IMR-90 (cell line): ENCODE results near the gene CC2D1A. TPM values are rescaled to one million over a fixed set of nuclear protein-coding genes. Genes with fewer than 3 reads are reported as not detected.

Source experiments
- ATAC-seq: fragments of 200-7000 bp; cut with Tn5 transposase; 2 replicates; pipeline ENCODE4 v1.9.1; 2020; ENCODE audit warnings: low read depth, mild to moderate bottlenecking, moderate library complexity
- BruUV-seq: library from RNA; stranded (reverse); fragments of 400-500 nt; replicated peaks from 2 replicates; lab custom pipeline; 2021; lab: Mats Ljungman, UMichigan
- CTCF ChIA-PET: fragments of 300-600 bp; formaldehyde crosslinking; extraction: SDS; loops from one replicate; lab custom pipeline; 2021; ENCODE audit warnings: antibody characterized with exemption; lab: Yijun Ruan, JAX
- POLR2A ChIA-PET: fragments of 300-600 bp; sonication (Branson Sonifier 250); formaldehyde crosslinking; loops from one replicate; lab custom pipeline; 2022; ENCODE audit warnings: antibody characterized with exemption; ENCODE audit not compliant: unreplicated experiment; lab: Charles Lee
- DNase-seq: peaks from one replicate; pipeline ENCODE4 v3.0.0; 2013
- H2AFZ ChIP-seq: replicated peaks from 2 replicates; pipeline ENCODE3; 2013; ENCODE audit warnings: low read length, mild to moderate bottlenecking; ENCODE audit not compliant: poor library complexity
- H2AK5ac ChIP-seq: 2 replicates; pipeline ENCODE4 v1.6.1; 2013; ENCODE audit warnings: low read depth, low read length, inconsistent platforms
- H2AK9ac ChIP-seq: replicated peaks from 2 replicates; pipeline ENCODE3; 2013; ENCODE audit warnings: mild to moderate bottlenecking, low read depth, low read length, moderate library complexity; ENCODE audit not compliant: poor library complexity
- H2BK120ac ChIP-seq: 2 replicates; pipeline ENCODE4 v1.6.1; 2013; ENCODE audit warnings: low read depth, low read length, inconsistent platforms
- H2BK15ac ChIP-seq: 3 replicates; pipeline ENCODE4 v1.6.1; 2013; ENCODE audit warnings: low read depth, low read length, inconsistent platforms
- H2BK20ac ChIP-seq: 2 replicates; pipeline ENCODE4 v1.6.1; 2013; ENCODE audit warnings: low read depth, mild to moderate bottlenecking, inconsistent platforms, low read length, moderate library complexity
- H2BK5ac ChIP-seq: 2 replicates; pipeline ENCODE4 v1.6.1; 2013; ENCODE audit warnings: mild to moderate bottlenecking, low read depth, low read length, inconsistent platforms; ENCODE audit not compliant: poor library complexity, severe bottlenecking
- H3K14ac ChIP-seq: replicated peaks from 2 replicates; pipeline ENCODE4 v1.6.1; 2013; ENCODE audit warnings: low read depth, low read length, inconsistent platforms
- H3K18ac ChIP-seq: 2 replicates; pipeline ENCODE4 v1.6.1; 2013; ENCODE audit warnings: low read depth, low read length, control low read depth
- H3K23ac ChIP-seq: 2 replicates; pipeline ENCODE4 v1.6.1; 2013; ENCODE audit warnings: low read depth, low read length, inconsistent platforms
- H3K27ac ChIP-seq: 2 replicates; pipeline ENCODE4 v1.5.1; 2013; ENCODE audit warnings: mild to moderate bottlenecking, control low read depth, low read length; ENCODE audit not compliant: insufficient read depth
- H3K27me3 ChIP-seq: 2 replicates; pipeline ENCODE4 v1.6.1; 2013; ENCODE audit warnings: low read length; ENCODE audit not compliant: control insufficient read depth, insufficient read depth
- H3K36me3 ChIP-seq: 2 replicates; pipeline ENCODE4 v1.6.1; 2013; ENCODE audit warnings: low read length, mixed read lengths; ENCODE audit not compliant: control insufficient read depth, insufficient read depth
- H3K4ac ChIP-seq: 2 replicates; pipeline ENCODE4 v1.6.1; 2013; ENCODE audit warnings: low read depth, low read length, inconsistent platforms
- H3K4me1 ChIP-seq: 2 replicates; pipeline ENCODE4 v1.6.1; 2013; ENCODE audit warnings: low read length, mixed read lengths; ENCODE audit not compliant: control insufficient read depth, insufficient read depth
- H3K4me2 ChIP-seq: 2 replicates; pipeline ENCODE4 v1.6.1; 2013; ENCODE audit warnings: low read depth, mild to moderate bottlenecking, control low read depth, low read length, moderate library complexity
- H3K4me3 ChIP-seq: 2 replicates; pipeline ENCODE4 v1.5.1; 2013; ENCODE audit warnings: low read depth, mild to moderate bottlenecking, control low read depth, low read length, moderate library complexity; ENCODE audit not compliant: insufficient read depth
- H3K56ac ChIP-seq: 2 replicates; pipeline ENCODE4 v1.6.1; 2013; ENCODE audit warnings: low read length, inconsistent platforms; ENCODE audit not compliant: insufficient read depth; ENCODE audit errors: extremely low read depth
- H3K79me1 ChIP-seq, 2 experiments: 2 replicates each; pipeline ENCODE4 v1.6.1; 2013; ENCODE audit warnings: low read length in 2 of 2, inconsistent platforms in 1 of 2, low read depth in 1 of 2
- H3K9ac ChIP-seq: 2 replicates; pipeline ENCODE4 v1.6.1; 2013; ENCODE audit warnings: low read depth, low read length, control low read depth
- H3K9me1 ChIP-seq: 2 replicates; pipeline ENCODE4 v1.6.1; 2013; ENCODE audit warnings: low read length, inconsistent platforms; ENCODE audit not compliant: insufficient read depth
- H3K9me3 ChIP-seq: 2 replicates; pipeline ENCODE4 v1.6.1; 2013; ENCODE audit warnings: low read length; ENCODE audit not compliant: control insufficient read depth, insufficient read depth
- H4K20me1 ChIP-seq: 2 replicates; pipeline ENCODE4 v1.6.1; 2013; ENCODE audit warnings: low read length, inconsistent platforms; ENCODE audit not compliant: insufficient read depth
- H4K5ac ChIP-seq: 2 replicates; pipeline ENCODE4 v1.6.1; 2013; ENCODE audit warnings: mild to moderate bottlenecking, low read depth, low read length, control low read depth
- H4K8ac ChIP-seq, 2 experiments: 2 replicates each; pipeline ENCODE4 v1.6.1; 2013; ENCODE audit warnings: low read depth in 2 of 2, low read length in 2 of 2, control low read depth in 1 of 2, inconsistent platforms in 1 of 2
- H4K91ac ChIP-seq: 2 replicates; pipeline ENCODE4 v1.6.1; 2013; ENCODE audit warnings: low read depth, low read length, inconsistent platforms; ENCODE audit not compliant: insufficient read depth
- FOS ChIP-seq: fragments of 150-350 bp; IDR thresholded peaks from 2 replicates; pipeline ENCODE4 v1.6.1; 2016; ENCODE audit warnings: low read depth, low read length
- MXI1 ChIP-seq: IDR thresholded peaks from 2 replicates; pipeline ENCODE4 v1.6.1; 2012; ENCODE audit warnings: low read depth, mild to moderate bottlenecking, low read length, moderate library complexity, borderline replicate concordance
- NFE2L2 ChIP-seq: fragments of 150-350 bp; IDR thresholded peaks from 2 replicates; pipeline ENCODE4 v1.6.1; 2016; ENCODE audit warnings: low read depth, mild to moderate bottlenecking, low read length
- RFX5 ChIP-seq: IDR thresholded peaks from 2 replicates; pipeline ENCODE4 v1.8.0; 2012; ENCODE audit warnings: low read depth, mild to moderate bottlenecking, low read length, moderate library complexity
- WGBS, 2 experiments: methylation state at CpG; one replicate each; pipeline versions ENCODE4 v1.1.5 to v1.1.7; 2013; ENCODE audit warnings: missing lambda C conversion rate in 2 of 2; ENCODE audit not compliant: insufficient read length in 1 of 2; ENCODE audit errors: extremely low coverage in 2 of 2; 5-methylcytosine and 5-hydroxymethylcytosine counted together
- dilution Hi-C: fragments of 300-500 bp; cut with HindIII; formaldehyde crosslinking; loops from one replicate; pipeline ENCODE4 v1.14.3; 2018; ENCODE audit warnings: low sequenced_read_pairs; ENCODE audit not compliant: unreplicated experiment
- in situ Hi-C: fragments of 300-500 bp; cut with MboI; formaldehyde crosslinking; loops from 3 replicates; pipeline ENCODE4 v1.14.3; 2019; ENCODE audit warnings: low sequenced_read_pairs, inconsistent platforms, mixed read lengths
- intact Hi-C: fragments of 100-400 bp; cut with micrococcal nuclease; formaldehyde crosslinking; loops from 2 replicates; pipeline ENCODE4 v1.10.0; 2022
- polyA plus RNA-seq, 3 experiments: library from polyadenylated mRNA; depleted of rRNA; stranded (reverse); fragments of >200 nt; gene quantifications; 2 replicates each; pipeline ENCODE4 v1.2.3, GENCODE V29; 2012; ENCODE audit warnings: low replicate concordance in 1 of 3
- total RNA-seq: library from RNA; depleted of rRNA; stranded (reverse); fragments of >200 nt; gene quantifications from 2 replicates; pipeline ENCODE4 v1.2.3, GENCODE V29; 2012
- TF ChIP-seq, protein P1 (sequence below): fragments of 150-350 bp; IDR thresholded peaks from 2 replicates; pipeline ENCODE4 v1.6.1; 2017; ENCODE audit warnings: mild to moderate bottlenecking, antibody characterized with exemption, low read length, low read depth

CC2D1A gene
- total and polyA plus RNA-seq, 2 of the 4 experiments (the other 2 are of a cell fraction) = 4.1 to 14.7 TPM

DNA sequence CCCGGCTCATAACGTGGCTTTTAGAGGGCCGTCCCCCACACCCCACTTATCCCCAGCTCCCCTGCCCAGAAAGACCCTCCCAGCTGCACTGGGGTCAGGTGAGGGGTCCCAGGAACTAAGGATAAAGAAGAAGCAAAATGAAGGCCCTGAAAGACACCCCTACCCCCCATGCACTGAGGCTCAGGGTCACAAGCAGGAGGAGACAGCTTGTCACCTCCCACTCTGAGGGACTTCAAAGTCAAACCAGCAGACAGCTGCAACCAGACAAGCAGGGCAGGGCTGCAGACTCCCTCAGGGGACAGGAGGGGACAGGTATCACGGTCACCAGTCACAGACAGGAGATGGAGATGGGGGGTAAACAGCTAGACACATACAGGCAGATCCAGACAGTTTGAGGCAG is 35.1 kb upstream of the CC2D1A start:
- Histone ChIP-seq H2AK9ac (peak overlapping the region; percentile 78), H4K5ac (no peak overlapping the region), H3K9ac (no peak overlapping the region), H3K4ac (no peak overlapping the region), H2AK5ac (peak overlapping the region; percentile 68), H2AFZ (peak overlapping the region; percentile 58), H3K56ac (no peak overlapping the region), H4K20me1 (no peaks in the 10 kb centered on the region), H3K79me1 (peaks cover 11 to 19% of the 10 kb centered on the region in 2 experiments; a peak in 3 of 4 replicates), H4K91ac (peak overlapping the region; percentile 39), H2BK5ac (no peak overlapping the region), H3K9me3 (no peaks in the 10 kb centered on the region), H3K27me3 (no peaks in the 10 kb centered on the region), H3K9me1 (peaks cover 11% of the 10 kb centered on the region), H3K14ac (no peak overlapping the region), H2BK20ac (no peak overlapping the region), H3K4me1 (peaks cover 3% of the 10 kb centered on the region), H3K4me2 (no peak overlapping the region), H3K23ac (no peak overlapping the region), H3K18ac (no peak overlapping the region), H3K36me3 (no peaks in the 10 kb centered on the region), H3K27ac (no peak overlapping the region), H4K8ac (no peak overlapping the region), H2BK15ac (no peak overlapping the region), H2BK120ac (no peak overlapping the region), H3K4me3 (no peak overlapping the region)
- ChIA-PET POLR2A (no interaction called here), CTCF (interaction anchor here (1.3 kb wide), 1 partner anchor 9 kb away, joined by 3 read pairs; no protein-coding TSS in a partner anchor)
- no peak for ATAC-seq
- DNase-seq = no peak
- in situ Hi-C loops = loop anchor here (25.0 kb wide), 1 partner anchor 584 kb away; no protein-coding TSS in a partner anchor
- no TSS peak for BruUV-seq
- intact Hi-C loops = no loop called here
- 88% methylated on average over 1 of the region's 4 CpGs; no CpG with 5 or more reads in 1 of the 2 experiments for WGBS, 2 experiments
- dilution Hi-C loops = no loop called here
- TF ChIP-seq FOS = no peak
- TF ChIP-seq, protein P1, sequence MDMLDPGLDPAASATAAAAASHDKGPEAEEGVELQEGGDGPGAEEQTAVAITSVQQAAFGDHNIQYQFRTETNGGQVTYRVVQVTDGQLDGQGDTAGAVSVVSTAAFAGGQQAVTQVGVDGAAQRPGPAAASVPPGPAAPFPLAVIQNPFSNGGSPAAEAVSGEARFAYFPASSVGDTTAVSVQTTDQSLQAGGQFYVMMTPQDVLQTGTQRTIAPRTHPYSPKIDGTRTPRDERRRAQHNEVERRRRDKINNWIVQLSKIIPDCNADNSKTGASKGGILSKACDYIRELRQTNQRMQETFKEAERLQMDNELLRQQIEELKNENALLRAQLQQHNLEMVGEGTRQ = no peak
- TF ChIP-seq RFX5 = no peak
- TF ChIP-seq NFE2L2 = no peak
- no peak for TF ChIP-seq MXI1
